HG03558 (cell line): ENCODE data around the gene GOLGA6L6.
"Not testable (repeated sequence)": the region's sequence is repeated elsewhere in the genome, so short reads cannot be mapped to it uniquely, and the experiment has no call there.

Experiments used
- ATAC-seq: cut with Tn5 transposase; IDR thresholded peaks from one replicate; pipeline ENCODE4 v1.9.1; 2021; ENCODE audit warnings: moderate number of reproducible peaks; ENCODE audit not compliant: unreplicated experiment; ENCODE audit errors: extremely low read depth

The GOLGA6L6 gene, protein sequence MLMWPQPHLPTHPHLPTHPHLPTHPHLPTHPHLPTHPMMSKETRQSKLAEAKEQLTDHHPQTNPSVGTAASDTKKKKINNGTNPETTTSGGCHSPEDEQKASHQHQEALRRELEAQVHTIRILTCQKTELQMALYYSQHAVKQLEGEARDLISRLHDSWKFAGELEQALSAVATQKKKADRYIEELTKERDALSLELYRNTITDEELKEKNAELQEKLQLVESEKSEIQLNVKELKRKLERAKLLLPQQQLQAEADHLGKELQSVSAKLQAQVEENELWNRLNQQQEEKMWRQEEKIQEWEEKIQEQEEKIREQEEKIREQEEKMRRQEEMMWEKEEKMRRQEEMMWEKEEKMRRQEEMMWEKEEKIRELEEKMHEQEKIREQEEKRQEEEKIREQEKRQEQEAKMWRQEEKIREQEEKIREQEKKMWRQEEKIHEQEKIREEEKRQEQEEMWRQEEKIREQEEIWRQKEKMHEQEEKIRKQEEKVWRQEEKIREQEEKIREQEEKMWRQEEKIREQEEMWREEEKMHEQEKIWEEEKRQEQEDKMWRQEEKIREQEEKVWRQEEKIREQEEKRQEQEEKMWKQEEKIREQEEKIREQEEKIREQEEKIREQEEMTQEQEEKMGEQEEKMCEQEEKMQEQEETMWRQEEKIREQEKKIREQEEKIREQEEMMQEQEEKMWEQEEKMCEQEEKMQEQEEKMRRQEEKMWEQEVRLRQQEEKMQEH

DNA sequence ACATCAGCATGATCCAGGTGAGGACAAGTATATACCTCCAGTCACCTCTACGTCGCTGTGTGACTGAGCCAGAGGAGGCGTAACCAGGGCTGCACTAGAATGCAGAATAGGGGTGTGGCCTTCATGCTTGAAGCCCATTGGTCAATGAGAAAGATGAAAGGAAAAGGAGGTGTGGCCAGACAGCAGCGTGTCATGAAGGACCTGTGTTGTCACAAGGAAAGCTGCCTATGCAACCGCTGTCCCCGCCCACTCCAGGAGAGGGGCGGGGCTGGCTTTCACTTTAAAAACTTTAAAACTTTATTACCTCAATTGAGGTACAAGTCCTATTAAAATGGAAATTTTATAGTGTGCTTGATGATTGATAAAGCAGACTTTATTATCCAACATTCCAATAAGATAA lies at the start of gene GOLGA6L6:
Gene GOLGA6L6, minus strand, starts transcription at position 101 of the 400 bp plus-strand sequence. Its CDS starts 91 bp downstream, at position 10.
- not testable (repeated sequence) for ATAC-seq

GRCh38 chr15:20590069-20590468 lies 48.5 kb upstream of the GOLGA6L6 start:
- ATAC-seq = not testable (repeated sequence)

DNA sequence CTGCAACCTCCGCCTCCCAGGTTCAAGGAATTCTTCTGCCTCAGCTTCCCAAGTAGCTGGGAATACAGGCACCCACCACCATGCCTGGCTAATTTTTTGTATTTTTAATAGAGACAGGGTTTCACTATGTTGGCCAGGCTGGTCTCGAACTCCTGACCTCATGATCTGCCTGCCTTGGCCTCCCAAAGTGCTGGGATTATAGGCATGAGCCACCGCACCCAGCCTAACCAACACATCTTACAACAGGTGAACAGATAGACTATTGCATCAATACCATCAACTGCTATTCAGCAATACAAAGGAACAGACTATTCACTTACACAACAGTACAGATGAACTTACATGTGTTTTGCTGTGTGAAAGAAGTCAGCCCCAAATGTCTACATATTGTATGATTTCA lies 45.2 kb upstream of the GOLGA6L6 start:
- not testable (repeated sequence) for ATAC-seq

DNA sequence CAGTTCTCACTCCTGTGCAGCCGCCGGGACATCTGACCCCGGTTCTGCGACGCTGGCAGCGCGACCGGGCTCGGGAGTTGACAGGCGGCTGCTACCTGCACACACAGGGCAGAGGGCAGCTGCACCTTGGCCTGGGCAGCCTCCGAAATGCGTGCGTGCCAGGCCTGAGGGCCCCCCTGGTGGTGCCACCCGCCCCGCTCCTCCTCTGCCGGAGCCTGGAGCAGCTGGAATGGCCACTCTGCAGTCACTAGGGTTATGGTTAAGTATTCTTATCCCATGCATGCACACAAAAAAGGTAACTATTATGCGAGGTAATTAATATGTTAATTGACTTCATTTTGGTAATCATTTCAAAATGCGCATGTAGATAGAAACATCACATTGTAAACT lies 41.1 kb upstream of the GOLGA6L6 start:
- ATAC-seq = not testable (repeated sequence)

DNA sequence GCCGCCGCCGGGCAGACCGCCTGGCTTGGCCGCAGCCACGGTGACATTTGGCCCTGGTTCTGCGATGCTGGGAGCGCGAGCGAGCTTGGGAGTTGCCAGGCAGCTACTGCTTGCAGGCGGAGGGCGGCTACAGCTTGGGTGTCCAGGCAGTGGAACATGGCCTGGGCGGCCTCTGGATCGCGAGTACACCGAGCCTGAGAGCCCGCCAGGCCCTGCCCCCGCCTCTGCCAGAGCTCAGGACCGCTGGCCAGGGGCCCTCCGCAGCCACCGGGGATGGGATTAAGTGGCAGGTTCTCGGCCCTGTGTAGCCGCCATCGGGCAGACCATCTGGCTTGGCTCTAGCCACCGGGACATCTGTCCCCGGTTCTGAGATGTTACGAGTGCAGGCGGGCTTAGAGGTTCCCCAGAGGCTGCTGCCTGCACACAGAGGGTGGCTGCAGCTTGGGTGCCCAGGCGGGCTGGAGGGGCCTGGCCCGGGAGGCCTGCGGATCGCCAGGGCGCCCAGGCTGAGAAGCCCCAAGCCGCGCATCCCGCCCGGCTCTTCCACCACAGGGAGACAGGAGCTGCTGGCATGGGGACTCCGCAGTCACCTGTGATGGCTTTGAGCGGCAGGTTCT lies 40.6 kb upstream of the GOLGA6L6 start:
- not testable (repeated sequence) for ATAC-seq

DNA sequence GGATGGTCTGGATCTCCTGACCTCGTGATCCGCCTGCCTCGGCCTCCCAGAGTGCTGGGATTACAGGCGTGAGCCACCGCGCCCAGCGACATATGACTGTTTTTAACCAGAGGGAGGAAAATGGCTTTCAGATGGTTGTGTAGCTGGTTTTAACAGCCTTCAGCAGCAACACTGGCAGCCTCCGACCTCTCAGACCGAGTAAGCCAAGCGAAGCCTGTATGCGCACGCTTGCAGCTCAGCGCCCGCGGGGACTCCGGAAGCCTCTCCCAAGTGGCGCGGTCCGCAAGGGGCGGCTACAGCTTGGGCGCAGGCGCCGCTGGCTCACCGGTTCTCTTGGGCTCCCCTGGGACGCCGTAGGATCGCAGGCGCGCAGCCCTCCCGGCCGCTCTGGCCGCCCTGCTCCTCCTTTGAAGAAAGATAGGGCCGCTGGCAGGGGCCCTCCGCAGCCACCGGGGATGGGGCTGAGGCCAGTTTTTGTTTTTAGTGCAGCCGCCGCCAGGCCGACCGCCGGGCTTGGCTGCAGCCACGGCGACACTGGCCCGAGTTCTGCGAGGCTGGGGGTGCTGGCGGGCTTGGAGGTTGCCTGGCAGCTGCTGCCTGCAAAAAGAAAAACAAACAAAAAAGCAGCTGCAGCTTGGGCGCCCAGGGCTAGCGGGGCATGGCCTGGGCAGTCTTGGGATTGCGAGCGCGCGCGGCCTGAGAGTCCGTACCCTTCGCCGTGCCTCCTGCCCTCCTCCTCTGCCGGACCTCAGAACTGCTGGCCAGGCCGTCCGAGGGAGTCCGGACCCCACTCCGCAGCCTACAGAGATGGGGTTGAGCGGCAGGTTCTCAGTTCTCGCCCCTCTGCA lies 39.9 kb upstream of the GOLGA6L6 start:
- ATAC-seq = not testable (repeated sequence)

- ATAC-seq = not testable (repeated sequence)
Measured at GRCh38 chr15:20579662-20580061, 38.1 kb upstream of the GOLGA6L6 start.

- not testable (repeated sequence) for ATAC-seq
Measured at GRCh38 chr15:20551289-20551688, 9.7 kb upstream of the GOLGA6L6 start.

- not testable (repeated sequence) for ATAC-seq
Measured at GRCh38 chr15:20505926-20506658, 35.5 kb downstream of the GOLGA6L6 start.

GRCh38 chr15:20502839-20503238 lies 38.8 kb downstream of the GOLGA6L6 start:
- not testable (repeated sequence) for ATAC-seq

GRCh38 chr15:20501512-20502222 lies 39.9 kb downstream of the GOLGA6L6 start:
- ATAC-seq = not testable (repeated sequence)

DNA sequence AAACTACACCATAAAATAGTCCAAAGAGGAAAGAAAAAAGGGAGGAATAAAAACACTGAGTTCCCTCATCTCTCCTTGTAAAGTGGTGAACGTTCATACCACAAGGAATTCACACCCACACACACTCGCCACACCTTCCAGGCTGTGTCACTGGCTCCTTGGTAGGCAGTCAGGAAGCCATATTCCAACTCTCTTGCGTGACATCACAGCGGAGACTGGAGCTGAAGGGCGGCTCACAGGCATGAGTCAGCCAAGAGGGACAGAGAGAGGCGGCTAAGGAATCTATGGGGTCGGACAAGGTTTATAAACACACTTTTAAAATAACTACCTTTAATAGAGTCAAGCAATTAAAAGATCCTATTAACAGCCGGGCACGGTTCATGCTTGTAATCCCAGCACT lies 43.8 kb downstream of the GOLGA6L6 start:
- not testable (repeated sequence) for ATAC-seq

DNA sequence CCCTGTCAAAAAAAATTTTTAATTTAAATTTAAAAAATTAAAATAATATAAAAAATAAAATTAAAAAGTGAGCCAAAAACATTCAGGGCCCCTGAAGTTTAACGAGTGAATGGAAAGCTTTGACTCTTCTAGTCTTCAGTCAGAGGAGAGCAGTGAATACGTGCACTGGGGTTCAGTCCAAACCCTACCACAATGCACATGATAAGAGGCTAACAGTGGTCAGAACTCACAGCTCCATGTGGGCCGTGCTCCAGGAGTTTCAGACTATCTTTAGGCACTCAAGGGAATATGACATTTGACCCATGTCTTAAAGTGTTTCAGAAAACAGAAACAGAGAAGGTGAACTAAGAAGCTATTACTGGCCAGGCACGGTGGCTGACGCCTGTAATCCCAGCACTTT lies 48.6 kb downstream of the GOLGA6L6 start:
- not testable (repeated sequence) for ATAC-seq

- not testable (repeated sequence) for ATAC-seq
Measured at GRCh38 chr15:20492598-20492997, 49.0 kb downstream of the GOLGA6L6 start.

DNA sequence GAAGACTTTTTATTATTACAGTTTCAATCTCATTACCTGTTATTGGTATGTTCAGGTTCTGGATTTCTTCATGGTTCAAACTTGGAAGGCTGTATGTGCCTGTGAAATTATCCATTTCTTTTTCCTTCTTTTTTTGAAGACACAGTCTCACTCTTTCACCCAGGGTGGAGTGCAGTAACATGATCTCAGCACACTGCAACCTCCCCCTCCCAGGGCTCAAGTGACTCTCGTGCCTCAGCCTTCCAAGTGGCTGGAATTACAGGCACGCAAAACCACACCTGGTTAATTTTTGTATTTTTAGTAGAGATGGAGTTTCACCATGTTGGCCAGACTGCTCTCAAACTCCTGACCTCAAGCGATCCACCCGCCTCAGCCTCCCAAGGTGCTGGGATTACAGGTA lies 52.3 kb downstream of the GOLGA6L6 start:
- ATAC-seq = not testable (repeated sequence)
